Stromal cell of bone marrow (primary cell): ENCODE data around the gene GRIK5.

Experiments used
- DNase-seq: peaks from one replicate; pipeline ENCODE4 v3.0.0-alpha.2; 2012; ENCODE audit warnings: low read depth

The GRIK5 gene

GRCh38 chr19:41990615-41991014, 79.4 kb downstream of the GRIK5 start:
- DNase-seq = no peak

GRCh38 chr19:41990028-41990427, 80.0 kb downstream of the GRIK5 start:
- DNase-seq = no peak

DNA sequence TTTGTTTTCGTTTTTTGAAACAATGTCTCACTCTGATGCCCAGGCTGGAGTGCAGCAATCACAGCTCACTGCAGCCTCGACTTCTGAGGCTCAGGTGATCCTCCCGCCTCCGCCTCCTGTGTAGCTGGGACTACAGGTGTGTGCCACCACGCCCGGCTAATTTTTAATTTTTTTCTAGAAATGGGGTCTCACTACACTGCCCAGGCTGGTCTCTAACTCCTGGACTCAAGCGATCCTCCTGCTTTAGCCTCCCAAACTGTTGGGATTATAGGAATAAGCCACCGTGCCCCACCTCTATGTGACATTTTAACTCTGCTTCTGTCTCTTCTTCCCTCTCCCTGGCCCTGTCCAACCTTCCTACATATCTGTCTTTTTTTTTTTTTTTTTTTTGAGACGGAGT, 81.1 kb downstream of the GRIK5 start:
- DNase-seq = no peak

GRCh38 chr19:41987141-41987860, 82.7 kb downstream of the GRIK5 start:
- DNase-seq = no peak

GRCh38 chr19:41984961-41985360, 85.0 kb downstream of the GRIK5 start:
- DNase-seq = no peak

DNA sequence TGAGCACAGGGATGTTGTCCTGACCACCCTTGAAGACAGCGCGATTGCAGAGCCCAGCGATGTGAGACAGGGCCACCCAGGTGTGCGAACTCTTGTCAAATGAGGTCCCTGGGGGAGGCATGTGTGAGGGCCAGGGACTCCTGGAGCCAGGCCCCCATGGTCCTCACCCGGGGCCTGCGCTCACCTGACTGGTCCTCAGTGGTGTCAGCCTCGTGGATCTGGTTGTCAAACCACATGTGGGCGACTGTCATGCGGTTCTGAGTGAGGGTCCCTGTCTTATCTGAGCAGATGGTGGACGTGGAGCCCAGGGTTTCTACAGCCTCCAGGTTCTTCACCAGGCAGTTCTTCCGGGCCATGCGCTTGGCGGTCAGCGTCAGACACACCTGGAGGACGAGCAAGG, 88.3 kb downstream of the GRIK5 start:
- no peak for DNase-seq

- DNase-seq = no peak
These were observed 91.5 kb downstream of the GRIK5 start for GRCh38 chr19:41978470-41978869.

DNA sequence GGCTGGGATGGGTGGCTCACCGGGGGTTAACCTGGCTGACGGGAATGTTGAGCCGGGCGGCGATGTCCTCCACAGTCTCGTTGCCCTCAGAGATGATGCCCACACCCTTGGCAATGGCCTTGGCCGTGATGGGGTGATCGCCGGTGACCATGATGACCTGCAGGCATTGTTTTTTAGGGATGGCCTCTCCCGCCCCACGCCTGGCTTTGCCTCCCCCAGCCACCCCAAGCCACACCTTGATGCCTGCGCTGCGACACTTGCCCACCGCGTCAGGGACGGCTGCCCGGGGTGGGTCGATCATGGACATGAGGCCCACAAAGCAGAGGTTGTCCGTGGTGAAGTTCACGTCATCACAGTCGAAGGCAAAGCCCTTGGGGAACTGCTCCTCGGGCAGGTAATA, 92.1 kb downstream of the GRIK5 start:
- DNase-seq = no peak

- no peak for DNase-seq
These were observed 95.4 kb downstream of the GRIK5 start for GRCh38 chr19:41974652-41975051.

DNA sequence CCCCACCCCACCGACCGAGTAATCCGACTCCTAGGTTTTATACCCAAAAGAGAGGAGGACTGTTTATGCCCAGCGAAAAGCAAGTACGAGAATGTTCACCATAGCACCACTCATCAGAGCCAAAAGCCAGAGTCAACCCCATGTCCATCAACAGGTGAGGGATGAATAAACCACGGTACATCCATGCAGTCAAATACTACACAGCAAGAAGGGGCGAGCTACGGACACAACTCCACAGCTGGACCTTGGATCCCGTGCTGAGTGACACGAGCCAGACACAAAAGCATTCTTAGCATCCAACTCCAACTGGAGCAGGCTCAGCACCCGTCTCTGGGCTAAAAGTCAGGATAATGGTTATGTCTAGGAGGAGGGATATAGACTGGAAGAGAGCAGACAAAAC, 98.6 kb downstream of the GRIK5 start:
- DNase-seq = no peak

DNA sequence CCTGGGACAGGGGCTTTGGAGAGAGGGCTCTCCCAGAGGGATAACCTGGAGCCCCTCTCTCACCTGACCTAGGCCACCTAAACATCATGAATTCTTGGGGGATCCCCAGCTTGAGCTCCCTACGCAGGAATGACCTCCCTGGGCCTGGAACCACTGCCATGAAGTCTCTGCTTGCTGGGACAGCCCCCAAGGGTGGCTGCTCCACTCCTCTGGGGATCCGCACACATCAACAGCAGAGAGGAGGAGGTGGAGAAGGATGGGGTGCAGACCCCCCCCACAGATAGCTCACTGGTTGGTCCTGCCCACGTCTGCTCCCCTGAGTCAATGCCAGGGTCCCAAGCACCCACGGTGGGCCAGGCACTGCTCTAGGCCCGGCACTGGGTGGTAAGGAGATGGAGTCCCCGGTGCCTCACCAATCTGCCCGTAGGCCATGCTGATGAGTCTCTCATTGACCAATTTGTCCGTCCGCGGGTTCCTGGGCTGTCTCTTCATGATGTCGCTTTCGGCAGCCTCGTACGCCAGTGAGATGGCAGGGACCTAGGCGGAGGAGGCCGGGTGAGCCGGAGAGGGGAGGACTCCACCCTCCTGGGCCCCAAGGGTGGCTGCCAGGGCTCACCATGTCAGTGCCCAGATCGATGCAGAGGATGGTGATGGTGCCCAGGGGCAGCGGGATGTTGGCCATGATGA, 100.1 kb downstream of the GRIK5 start:
- no peak for DNase-seq

GRCh38 chr19:41968751-41969595, 101.0 kb downstream of the GRIK5 start:
- DNase-seq = no peak

DNA sequence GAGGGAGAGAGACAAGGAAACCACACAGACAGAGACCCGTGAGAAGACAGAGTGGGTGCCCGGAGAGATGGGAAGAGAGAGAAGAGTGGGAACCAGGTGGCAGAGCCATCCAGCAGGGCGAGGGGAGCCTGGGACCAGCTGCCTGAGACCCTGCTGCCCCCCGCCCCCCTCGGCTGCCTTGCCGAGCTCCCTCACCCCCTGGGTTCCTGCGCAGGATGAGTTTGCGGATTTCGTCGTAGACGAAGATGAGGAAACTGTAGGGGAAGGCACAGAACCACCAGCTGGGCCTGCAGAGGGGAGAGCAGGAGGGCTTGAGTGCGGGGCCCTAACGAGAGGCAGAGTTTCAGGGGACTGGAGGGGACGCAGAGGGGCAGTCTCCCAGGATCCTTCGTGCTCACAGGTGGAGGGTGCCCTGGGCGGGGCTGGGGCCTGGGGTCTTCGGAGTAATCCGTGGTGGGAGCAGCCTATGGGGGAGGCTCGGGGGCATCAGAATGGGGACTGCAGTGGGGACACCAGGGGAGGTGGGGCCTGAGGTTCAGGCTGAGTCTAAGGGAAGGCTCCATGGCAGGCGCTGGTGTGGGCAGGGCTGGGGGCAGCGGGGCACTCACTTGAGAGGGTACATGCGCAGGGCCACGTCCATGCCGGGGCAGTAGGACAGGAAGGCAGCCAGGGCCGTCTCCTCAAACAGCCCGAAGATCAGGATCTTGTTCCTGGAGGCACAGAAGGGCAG, 102.8 kb downstream of the GRIK5 start:
- DNase-seq = no peak

- DNase-seq = no peak
These were observed 104.9 kb downstream of the GRIK5 start for GRCh38 chr19:41965106-41965505.

GRCh38 chr19:41960973-41961372, 109.0 kb downstream of the GRIK5 start:
- no peak for DNase-seq

DNA sequence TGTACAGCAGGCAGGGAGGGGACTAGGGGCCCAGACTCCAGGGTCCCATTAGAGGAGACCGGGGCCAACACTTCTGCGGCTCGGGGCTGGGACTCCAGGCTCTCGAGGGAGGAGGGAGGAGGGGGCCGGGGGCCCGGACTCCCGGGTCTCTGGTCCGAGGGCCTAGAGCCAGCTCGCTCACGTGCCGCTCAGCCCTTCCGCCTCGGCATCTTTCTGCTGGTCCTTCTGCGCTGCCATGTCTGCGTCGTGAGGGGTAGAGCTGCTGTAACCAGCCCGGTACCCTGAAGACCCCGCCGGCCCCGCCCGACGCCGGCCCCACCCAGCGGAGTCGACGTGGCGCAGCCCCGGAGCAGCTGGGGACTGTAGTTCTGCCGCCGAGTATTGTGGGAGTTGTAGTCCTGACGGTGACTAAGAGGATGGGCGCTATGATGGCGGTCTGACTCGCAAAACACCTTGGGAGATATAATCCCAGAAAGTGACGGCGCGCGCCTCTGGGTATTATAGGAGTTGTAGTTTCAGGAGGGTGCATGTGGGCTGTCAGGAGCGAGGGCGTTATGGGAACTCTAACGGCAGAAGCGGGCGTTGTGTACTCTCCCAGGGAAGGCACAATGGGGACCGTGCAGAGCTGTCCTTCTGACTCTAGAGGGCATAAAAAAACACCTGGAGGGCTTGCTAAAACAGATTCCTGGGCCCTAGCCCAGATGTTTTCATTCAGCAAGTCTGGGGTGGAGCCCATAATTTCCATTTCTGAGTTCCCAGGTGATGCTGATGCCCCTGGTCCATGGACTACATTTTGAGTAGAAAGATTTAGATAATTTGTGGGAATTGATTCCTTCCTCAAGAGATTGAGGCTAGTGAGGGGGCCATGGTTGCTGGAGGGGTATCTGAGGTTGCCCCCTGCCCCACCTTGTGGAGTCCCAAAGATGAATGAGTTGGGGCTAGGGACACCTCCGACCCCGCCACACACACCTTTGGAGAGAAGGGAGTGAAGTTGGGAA, 110.7 kb downstream of the GRIK5 start, which contains the start of gene RABAC1:
TSS of gene RABAC1 (minus strand) at position 266 of the 998 bp plus-strand sequence. CDS start at position 237, 29 bp downstream.
- DNase-seq = peak; percentile 82

DNA sequence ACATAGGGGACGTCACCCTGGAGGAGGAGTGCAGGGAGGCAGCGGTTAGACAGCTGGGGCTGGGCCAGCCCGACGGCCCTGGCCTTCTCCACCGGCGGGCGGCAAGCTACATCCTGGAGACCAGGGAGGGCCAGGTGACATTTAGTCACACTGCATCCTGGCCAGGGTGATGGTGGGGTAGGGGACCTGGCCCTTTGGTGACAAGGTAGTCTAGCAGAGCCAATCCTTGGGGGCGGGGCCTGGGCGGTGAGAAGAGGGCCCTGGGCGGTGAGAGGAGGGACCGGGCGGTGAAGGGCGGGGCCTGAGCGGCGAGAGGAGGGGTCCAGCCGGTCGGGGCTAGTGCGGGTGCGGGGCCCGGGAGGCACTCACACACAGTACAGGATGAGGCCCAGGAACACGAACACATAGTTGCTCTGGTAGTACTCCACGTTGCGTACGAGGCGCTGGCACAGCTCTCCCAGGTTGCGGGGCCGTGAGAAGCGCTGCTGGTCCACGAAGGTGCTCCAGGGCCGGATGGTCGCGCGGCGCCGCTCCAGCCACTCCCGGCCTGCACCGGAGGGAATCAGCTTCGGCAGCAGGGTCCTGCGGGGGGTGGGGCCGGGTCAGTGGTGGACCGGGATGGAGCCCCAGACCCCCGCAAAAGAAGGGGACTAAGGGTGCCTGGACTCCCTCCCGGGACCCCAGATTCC, 111.5 kb downstream of the GRIK5 start:
- DNase-seq = no peak

DNA sequence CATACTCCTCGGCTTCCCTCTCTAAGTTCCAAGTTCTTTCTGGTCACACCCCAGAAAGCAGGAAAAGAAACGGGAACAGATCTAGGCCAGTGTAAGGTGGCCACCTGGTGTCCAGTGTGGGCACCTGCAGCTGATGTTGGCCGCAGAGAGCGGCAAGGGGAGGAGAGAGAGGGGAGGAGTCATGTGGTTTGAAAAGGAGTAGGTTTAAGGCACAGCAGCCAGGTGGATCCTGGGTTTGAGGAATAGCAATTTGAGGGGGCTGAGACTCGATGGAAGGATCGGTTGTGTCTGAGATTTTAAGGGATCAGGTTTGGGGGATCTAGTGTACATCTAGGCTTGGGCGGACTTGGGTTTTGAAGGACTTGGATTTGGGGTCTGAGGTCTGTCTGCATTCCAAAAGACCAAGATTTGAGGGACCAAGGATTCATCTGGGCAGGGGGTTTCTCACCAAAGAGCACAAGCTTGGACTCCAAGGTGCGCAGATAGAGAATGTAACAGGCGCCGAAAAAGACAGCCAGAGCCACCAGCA, 112.1 kb downstream of the GRIK5 start:
- DNase-seq = peak; percentile 70

- DNase-seq = no peak
These were observed 112.7 kb downstream of the GRIK5 start for GRCh38 chr19:41957161-41957837.
